ENCODE data around the gene MXRA8.

MXRA8 gene

DNA sequence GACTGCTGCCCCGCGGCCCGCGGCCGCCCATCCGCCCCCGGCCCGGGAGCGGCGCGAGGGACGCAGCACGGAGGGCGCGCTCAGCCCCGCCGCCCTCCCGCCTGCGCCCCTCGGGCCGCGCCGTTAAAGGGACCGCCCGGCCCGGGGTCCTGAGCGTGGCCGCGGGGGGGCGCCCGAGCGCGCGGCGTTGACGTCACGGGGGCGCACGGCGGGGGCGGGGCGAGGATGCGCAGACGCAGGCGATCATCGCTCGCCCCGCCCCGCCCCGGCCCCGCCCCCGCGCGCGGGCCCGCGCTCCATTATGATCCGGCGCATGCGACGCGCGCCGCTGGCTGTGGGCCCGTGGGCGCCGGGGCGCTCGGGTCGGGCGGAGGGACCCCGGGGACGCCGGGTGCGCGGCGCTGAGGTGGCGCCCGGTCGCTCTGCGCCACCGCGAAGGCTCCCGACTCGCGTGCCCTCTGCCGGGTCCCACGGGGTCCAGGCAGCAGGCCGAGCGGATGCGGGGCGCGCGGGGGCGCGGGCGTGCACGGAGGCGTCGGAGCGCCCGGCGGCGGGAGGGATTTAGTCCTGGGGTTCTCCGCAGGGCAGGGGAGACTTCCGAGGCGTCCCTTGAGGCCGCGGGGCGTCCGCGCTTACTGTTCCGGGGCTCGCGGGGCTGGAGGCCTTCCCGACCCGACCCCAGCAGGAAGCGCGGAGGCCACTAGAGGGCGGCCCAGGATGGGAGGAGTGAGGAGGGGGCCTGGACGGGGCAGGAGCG lies 8.9 kb downstream of the MXRA8 start, which contains the start of gene DVL1:
TSS of gene DVL1 (minus strand) at position 163 of the 757 bp plus-strand sequence. CDS start 353 bp downstream, outside the sequence.
- no peak for DNase-seq (ENCODE audit: low spot score)

GRCh38 chr1:1348420-1349255 lies 9.7 kb downstream of the MXRA8 start:
- no peak for DNase-seq (ENCODE audit: low spot score)

- DNase-seq (ENCODE audit: low spot score), result no peak
Observed at GRCh38 chr1:1347663-1348419, 10.5 kb downstream of the MXRA8 start.

- no peak for DNase-seq (ENCODE audit: low spot score)
Observed at GRCh38 chr1:1347026-1347595, 11.2 kb downstream of the MXRA8 start.

DNA sequence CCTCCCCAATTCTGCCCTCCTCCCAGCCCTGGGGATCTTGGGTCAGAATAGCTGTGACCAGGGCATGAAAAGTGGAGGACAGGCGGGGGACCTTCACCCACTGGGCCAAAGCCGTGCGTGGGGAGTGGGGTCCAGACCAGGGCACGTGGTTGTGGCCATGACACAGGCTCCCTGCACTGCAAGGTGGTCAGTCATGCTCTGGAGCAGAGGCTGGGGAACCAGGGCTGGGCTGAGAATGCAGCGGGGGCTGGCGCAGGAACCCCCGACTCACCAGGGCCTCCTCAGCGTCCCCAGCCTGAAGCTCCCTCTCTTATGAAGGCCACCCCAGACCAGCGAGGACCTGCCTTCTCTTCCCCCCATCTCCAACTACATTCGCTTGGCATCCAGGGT lies 11.9 kb downstream of the MXRA8 start:
- no peak for DNase-seq (ENCODE audit: low spot score)

DNA sequence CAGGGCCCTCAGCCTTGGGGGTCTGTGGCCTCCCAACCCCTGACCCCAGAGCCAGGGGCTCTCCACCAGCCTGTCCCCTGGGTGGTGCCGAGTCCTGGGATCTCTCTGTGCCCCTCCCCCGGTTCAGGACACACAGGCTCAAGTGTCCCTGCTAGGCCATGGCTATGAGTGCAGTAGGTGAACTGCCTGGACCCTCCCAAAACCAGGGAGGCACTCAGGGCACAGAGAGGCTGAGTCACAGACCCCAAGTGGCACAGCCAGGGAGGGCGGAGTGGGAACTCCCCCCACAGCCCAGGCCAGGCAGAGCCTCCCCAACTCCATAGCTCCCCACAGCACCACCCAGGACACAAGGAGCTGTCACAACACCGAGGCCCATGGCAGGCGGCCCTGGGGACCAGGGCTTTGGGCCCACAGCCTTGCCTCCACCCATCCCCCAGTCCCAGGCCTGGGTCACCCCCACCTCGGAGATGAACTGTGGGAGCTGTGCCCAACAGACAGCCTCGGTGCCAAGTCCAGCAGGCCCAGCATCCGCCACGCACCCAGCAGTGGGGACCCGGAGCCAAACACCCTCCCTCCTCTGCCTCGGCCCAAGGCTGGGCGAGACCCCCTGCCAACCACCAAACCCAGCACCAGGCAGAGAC lies 12.4 kb downstream of the MXRA8 start:
- DNase-seq (ENCODE audit: low spot score), result no peak

DNA sequence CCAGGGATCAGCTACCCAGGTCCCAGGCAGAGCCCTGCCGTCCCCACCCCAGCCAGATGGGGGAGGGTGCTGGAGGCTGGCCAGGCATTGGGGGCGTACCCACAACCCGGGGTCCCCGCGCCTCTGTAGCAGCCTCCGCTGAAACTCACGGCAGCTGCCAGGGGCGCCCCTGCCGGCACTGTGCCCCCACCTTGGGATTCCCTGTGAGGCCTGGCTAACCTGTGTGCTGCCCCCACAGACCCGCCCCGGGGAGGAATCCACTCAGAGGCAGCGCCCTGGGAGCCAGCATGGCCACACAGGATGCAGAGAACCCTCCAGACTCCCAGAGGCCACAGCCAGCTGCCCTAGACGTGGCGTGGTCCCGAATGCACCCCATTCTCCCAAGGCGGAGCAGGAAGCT lies 13.0 kb downstream of the MXRA8 start:
- no peak for DNase-seq (ENCODE audit: low spot score)

- no peak for DNase-seq (ENCODE audit: low spot score)
Observed at GRCh38 chr1:1344655-1345361, 13.5 kb downstream of the MXRA8 start.

DNA sequence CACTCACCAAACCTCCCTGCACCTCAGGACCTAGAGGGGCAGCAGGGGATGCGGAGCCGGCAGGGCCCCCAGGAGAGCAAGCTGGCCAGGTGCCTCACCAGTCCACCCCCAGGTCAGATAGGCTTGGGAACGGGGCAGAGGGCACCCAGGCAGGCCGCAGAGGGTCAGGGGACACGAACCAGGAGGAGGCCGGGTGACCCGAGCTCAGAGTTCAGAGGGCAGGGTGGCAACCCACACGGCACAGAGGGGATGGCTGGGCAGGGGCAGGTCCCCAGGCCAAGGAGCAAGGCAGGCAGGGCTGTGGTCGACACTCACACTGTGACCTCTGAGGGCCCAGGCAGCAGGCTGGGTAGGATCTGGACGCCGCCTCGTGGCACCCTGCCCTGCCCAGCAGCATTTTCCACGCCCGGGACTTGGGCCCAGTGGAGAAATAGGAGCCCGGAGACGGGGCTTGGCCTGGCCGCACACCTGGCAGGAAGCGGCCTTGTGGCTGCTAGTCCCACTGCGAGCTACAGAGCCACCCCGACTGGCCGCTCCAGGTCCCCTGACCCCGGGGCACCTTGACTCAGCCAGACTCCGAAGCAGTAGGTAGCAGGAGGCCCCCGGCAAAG lies 14.4 kb downstream of the MXRA8 start:
- no peak for DNase-seq (ENCODE audit: low spot score)

- DNase-seq (ENCODE audit: low spot score), result no peak
Observed at GRCh38 chr1:1342584-1343115, 15.7 kb downstream of the MXRA8 start.

- DNase-seq (ENCODE audit: low spot score), result no peak
Observed at GRCh38 chr1:1342061-1342562, 16.2 kb downstream of the MXRA8 start.

DNA sequence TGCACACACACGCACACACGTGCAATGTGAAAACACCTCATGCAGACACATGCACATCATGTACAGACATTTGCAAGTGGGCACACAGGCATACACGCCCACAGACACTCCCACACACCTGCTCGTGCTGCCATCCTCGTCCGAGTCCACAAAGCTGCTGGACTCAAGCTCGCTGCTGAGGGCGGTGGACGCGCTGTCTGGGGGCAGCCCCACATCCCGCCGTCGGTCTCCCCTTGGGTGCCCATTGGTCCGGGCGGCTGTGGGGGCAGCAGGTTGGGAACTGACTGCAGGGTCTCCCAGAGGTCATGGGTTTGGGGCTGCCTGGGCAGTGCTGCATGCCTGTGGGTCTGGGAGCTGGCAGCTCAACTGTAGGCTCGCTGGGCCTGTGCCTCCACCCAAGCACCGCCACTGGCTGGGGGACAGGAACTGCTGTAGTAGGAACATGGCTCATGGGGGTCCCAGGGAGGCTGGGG lies 16.8 kb downstream of the MXRA8 start:
- no peak for DNase-seq (ENCODE audit: low spot score)

- no peak for DNase-seq (ENCODE audit: low spot score)
Observed at GRCh38 chr1:1340791-1341548, 17.4 kb downstream of the MXRA8 start.

- DNase-seq (ENCODE audit: low spot score), result no peak
Observed at GRCh38 chr1:1340185-1340584, 18.2 kb downstream of the MXRA8 start.

DNA sequence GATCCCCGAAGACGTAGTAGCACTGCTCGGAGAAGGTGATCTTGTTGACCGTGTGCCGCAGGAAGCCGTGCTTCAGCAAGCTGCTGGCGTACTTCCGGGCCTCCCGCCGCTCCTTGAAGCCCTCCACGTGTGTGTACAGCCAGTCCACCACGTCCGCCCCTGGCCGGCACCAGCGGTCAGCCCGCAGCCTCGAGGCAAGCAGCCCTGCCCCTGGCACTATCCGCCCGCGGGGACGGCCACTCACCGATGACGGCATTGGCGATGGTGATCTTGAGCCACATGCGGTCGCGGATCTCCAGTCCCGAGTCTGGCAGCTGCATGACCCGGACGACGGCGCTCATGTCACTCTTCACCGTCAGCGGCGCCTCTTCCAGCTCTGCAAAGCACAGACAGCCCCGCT lies 20.1 kb downstream of the MXRA8 start:
- no peak for DNase-seq (ENCODE audit: low spot score)

GRCh38 chr1:1337793-1338147 lies 20.6 kb downstream of the MXRA8 start:
- DNase-seq (ENCODE audit: low spot score), result no peak

DNA sequence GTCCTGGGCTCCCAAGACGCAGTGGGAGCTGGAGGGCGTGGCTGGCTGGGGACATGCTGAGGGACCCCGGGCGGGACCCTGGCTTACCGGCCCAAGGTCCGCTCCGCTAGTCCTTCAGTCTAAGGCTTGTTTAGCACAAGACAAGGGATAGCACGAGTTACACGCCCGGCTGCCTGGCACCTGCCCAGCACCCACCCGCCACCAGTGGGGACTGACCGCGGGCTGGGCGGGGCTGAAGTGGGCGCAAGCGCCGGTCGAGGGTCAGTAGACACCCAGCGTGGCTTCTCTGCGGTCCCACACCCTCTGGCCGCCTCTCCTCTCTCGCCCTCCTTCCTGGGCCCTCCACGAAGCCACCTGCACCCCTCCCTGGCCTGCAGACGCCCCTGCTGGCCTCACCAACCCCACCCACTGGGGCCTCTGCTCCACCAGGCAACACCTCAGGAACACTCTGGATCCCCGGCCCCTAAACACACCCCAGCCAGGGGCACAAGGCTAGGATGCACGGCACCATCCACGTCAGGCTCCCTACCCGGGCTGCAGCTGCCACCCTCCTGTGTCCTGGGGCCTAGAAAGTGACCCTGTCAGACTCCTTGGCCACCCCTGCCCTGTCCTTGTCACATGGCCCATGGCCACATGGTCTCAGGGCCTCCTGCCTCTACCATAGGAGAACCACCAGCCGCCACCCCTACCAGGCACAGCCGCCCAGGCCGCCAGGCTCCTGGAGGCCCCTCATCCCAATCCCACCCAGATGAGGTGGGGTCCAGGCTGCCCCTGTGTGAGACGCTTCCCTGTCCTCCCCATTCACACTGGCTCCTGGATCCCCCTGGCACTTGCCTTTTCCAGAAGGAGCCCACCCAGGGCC lies 21.2 kb downstream of the MXRA8 start:
- no peak for DNase-seq (ENCODE audit: low spot score)

GRCh38 chr1:1336446-1336845 lies 21.9 kb downstream of the MXRA8 start:
- no peak for DNase-seq (ENCODE audit: low spot score)

Measured in pons (tissue), 1 donor.